ENCODE data around the gene TOLLIP. TPM values are rescaled to one million over a fixed set of nuclear protein-coding genes. Genes with fewer than 3 reads are reported as not detected.
"Not testable (repeated sequence)": the region's sequence is repeated elsewhere in the genome, so short reads cannot be mapped to it uniquely, and the experiment has no call there.

The TOLLIP gene
- total RNA-seq, 1 donor from 2014 or later: 58.4 TPM

- TF ChIP-seq CTCF (IDR thresholded peaks at IDR 0.05): no peak
- H3K4me3 Mint-ChIP-seq (ENCODE audit: unreplicated experiment): no peak overlapping the region
- H3K36me3 Mint-ChIP-seq (ENCODE audit: low read depth): no peaks in the 10 kb centered on the region
- H3K9me3 Mint-ChIP-seq (ENCODE audit: low read depth): no peaks in the 10 kb centered on the region
- H3K27ac Mint-ChIP-seq (ENCODE audit: unreplicated experiment): no peak overlapping the region
- H3K27me3 Mint-ChIP-seq (ENCODE audit: low read depth): peaks cover 37% of the 10 kb centered on the region
- no peaks in the 10 kb centered on the region for H3K4me1 Mint-ChIP-seq (ENCODE audit: low read depth)
- DNase-seq (ENCODE audit: low spot score): no peak
Observed at GRCh38 chr11:1350086-1350725, 40.8 kb upstream of the TOLLIP start.

GRCh38 chr11:1349327-1350041 is 40.1 kb upstream of the TOLLIP start:
- TF ChIP-seq CTCF (IDR thresholded peaks at IDR 0.05): no peak
- Mint-ChIP-seq H3K27ac (ENCODE audit: unreplicated experiment) (no peak overlapping the region), H3K9me3 (ENCODE audit: low read depth) (no peaks in the 10 kb centered on the region), H3K27me3 (ENCODE audit: low read depth) (peaks cover 38% of the 10 kb centered on the region), H3K4me1 (ENCODE audit: low read depth) (no peaks in the 10 kb centered on the region), H3K4me3 (ENCODE audit: unreplicated experiment) (no peak overlapping the region), H3K36me3 (ENCODE audit: low read depth) (no peaks in the 10 kb centered on the region)
- DNase-seq (ENCODE audit: low spot score): peak; percentile 88

- no peak overlapping the region for H3K27ac Mint-ChIP-seq (ENCODE audit: unreplicated experiment)
- no peaks in the 10 kb centered on the region for H3K36me3 Mint-ChIP-seq (ENCODE audit: low read depth)
- no peaks in the 10 kb centered on the region for H3K9me3 Mint-ChIP-seq (ENCODE audit: low read depth)
- no peak overlapping the region for H3K4me3 Mint-ChIP-seq (ENCODE audit: unreplicated experiment)
- DNase-seq (ENCODE audit: low spot score): peak; percentile 67
- H3K4me1 Mint-ChIP-seq (ENCODE audit: low read depth): no peaks in the 10 kb centered on the region
- H3K27me3 Mint-ChIP-seq (ENCODE audit: low read depth): peaks cover 41% of the 10 kb centered on the region
- TF ChIP-seq CTCF (IDR thresholded peaks at IDR 0.05): no peak
Observed at GRCh38 chr11:1348796-1349326, 39.4 kb upstream of the TOLLIP start.

- Mint-ChIP-seq H3K4me3 (ENCODE audit: unreplicated experiment) (no peak overlapping the region), H3K27me3 (ENCODE audit: low read depth) (peaks cover 38% of the 10 kb centered on the region), H3K9me3 (ENCODE audit: low read depth) (no peaks in the 10 kb centered on the region), H3K36me3 (ENCODE audit: low read depth) (no peaks in the 10 kb centered on the region), H3K4me1 (ENCODE audit: low read depth) (no peaks in the 10 kb centered on the region), H3K27ac (ENCODE audit: unreplicated experiment) (no peak overlapping the region)
- DNase-seq (ENCODE audit: low spot score): peak; percentile 52
- TF ChIP-seq CTCF (IDR thresholded peaks at IDR 0.05): no peak
Observed at GRCh38 chr11:1348146-1348795, 38.8 kb upstream of the TOLLIP start.

GRCh38 chr11:1347411-1347999 is 38.1 kb upstream of the TOLLIP start:
- not testable (repeated sequence) for H3K9me3 Mint-ChIP-seq (ENCODE audit: low read depth); H3K4me1 Mint-ChIP-seq (ENCODE audit: low read depth); H3K27ac Mint-ChIP-seq (ENCODE audit: unreplicated experiment); H3K4me3 Mint-ChIP-seq (ENCODE audit: unreplicated experiment); H3K36me3 Mint-ChIP-seq (ENCODE audit: low read depth)
- DNase-seq (ENCODE audit: low spot score): peak; percentile 75
- peaks cover 35% of the 10 kb centered on the region for H3K27me3 Mint-ChIP-seq (ENCODE audit: low read depth)
